ENCODE results near the gene RETN.

Gene RETN

DNA sequence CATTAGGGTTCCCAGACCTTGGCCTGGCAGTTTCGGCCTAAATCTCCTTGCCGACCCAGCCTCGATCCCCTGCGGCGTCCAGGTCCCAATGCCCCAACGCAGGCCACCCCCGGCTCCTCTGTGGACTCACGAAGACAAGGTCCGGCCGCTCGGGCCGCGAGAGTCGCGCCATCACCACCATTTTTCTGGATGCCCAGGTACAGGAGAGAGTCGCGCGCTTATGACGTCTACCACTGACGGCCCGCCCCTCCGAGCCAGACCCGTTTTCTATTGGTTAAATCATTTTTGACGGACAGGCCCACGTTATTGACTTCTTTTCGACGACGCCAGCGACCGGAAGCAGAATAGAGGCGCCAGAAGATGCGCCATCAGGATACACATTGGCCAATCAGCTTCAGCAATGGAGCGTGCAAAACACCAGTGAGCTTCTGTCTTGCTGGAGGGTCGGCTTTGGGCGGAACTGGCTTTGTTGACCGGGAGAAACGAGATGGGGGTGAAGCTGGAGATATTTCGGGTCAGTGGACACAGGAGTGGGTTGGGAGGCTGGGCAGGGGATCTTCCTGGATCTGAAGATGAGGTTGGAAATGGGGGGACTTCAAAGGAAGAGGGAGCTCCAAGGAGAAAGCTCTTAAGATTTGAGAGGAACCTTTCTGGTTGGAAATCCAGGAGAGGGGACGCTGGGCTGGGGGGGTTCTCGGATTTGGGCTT, 39.3 kb upstream of the RETN start, which contains the start of the genes PET100 and XAB2:
PET100 (plus strand) TSS at position 447 of the 708 bp plus-strand sequence; CDS start at position 488, 41 bp downstream.
XAB2 (minus strand) TSS at position 199 of the 708 bp plus-strand sequence; CDS start at position 181, 18 bp downstream.
- Histone ChIP-seq H3K9ac (ENCODE audit: low read depth, low read length) (peak within 1 kb of the TSS; percentile 99), H3K36me3 (ENCODE audit: insufficient read depth, low read depth, low read length) (0 out of 2 replicates have a peak, but pooled peaks cover 8% of the 10 kb centered on the region), H3K4me3 (ENCODE audit: low read length) (peak within 1 kb of the TSS; percentile 97), H3K27ac (ENCODE audit: low read length) (peak within 1 kb of the TSS; percentile 82), H3K9me3 (ENCODE audit: insufficient read depth, low read depth, low read length) (no peaks in the 10 kb centered on the region), H3K27me3 (ENCODE audit: insufficient read depth, low read length) (peaks cover 9% of the 10 kb centered on the region), H3K4me1 (ENCODE audit: insufficient read depth, low read length) (no peaks in the 10 kb centered on the region; the same call in 1 of the 2 replicates)

DNA sequence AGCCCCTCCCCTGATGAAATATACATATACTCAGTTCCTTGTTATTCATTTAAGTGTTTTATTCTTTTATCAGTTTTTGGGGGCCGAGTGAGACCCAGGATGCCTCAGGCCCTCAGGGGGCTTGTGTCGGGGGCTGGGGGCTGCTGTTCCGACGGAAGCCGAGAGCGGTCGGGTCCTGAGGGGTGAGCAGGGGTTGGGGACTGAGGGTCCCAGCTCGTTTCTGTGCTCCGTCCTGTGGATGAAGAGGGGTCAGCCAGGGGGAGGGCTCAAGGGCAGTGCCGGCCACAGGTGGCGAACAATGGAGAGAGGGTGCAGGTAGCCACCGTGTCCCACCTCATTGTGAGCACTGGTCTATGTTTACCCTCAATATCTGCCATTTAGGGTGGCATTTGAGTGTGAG, 37.3 kb upstream of the RETN start:
- no peaks in the 10 kb centered on the region for H3K36me3 ChIP-seq (ENCODE audit: insufficient read depth, low read depth, low read length)
- H3K9me3 ChIP-seq (ENCODE audit: insufficient read depth, low read depth, low read length), result no peaks in the 10 kb centered on the region
- H3K4me3 ChIP-seq (ENCODE audit: low read length), result no peak overlapping the region
- H3K9ac ChIP-seq (ENCODE audit: low read depth, low read length), result no peak overlapping the region
- no peaks in the 10 kb centered on the region; the same call in 1 of the 2 replicates for H3K4me1 ChIP-seq (ENCODE audit: insufficient read depth, low read length)
- peaks cover 29% of the 10 kb centered on the region for H3K27me3 ChIP-seq (ENCODE audit: insufficient read depth, low read length)
- H3K27ac ChIP-seq (ENCODE audit: low read length), result no peak overlapping the region

DNA sequence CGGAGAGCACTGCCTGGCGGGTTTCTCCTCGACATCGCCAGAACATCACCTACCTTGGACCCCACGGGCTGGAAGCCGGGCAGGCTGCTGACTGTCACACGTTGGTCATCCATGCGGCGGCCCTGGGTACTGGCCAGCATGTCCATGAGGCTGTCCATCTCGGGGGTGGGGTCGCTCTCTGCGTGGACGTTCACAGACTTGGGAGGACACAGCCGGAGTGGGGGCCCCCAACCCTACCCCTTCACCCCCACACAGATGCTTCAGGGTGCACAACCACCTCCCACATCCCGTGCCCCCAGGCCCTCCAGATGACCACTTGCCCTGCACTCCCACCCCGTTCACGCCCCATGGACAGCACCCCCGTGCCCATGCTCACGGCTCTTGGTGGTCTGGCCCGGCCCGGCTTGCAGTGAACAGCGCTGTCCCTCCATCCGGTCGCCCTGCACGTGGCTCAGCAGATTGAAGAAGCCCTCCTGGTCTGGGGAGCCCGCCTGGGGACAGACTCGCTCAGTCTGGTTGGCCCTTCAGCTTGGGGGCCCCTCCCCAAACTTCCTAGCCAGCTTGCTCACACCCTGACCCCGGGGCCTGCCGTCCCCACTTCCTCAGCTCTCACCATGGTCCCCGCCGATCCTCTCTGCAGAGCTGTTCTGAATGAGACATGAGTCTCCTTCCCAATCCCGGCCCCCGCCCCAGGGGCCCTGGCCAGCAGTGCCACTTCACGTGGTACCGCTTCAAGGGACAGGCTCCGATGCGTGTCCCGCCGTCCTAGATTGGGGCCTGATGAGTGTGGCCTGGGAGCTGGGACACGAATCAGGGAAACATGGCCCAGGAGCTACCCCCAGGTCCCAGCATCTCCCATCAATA, 36.3 kb upstream of the RETN start:
- no peak overlapping the region for H3K4me3 ChIP-seq (ENCODE audit: low read length)
- H3K9ac ChIP-seq (ENCODE audit: low read depth, low read length), result no peak overlapping the region
- no peaks in the 10 kb centered on the region for H3K36me3 ChIP-seq (ENCODE audit: insufficient read depth, low read depth, low read length)
- H3K27ac ChIP-seq (ENCODE audit: low read length), result no peak overlapping the region
- H3K9me3 ChIP-seq (ENCODE audit: insufficient read depth, low read depth, low read length), result no peaks in the 10 kb centered on the region
- H3K4me1 ChIP-seq (ENCODE audit: insufficient read depth, low read length), result no peaks in the 10 kb centered on the region; the same call in 1 of the 2 replicates
- H3K27me3 ChIP-seq (ENCODE audit: insufficient read depth, low read length), result peaks cover 31% of the 10 kb centered on the region

DNA sequence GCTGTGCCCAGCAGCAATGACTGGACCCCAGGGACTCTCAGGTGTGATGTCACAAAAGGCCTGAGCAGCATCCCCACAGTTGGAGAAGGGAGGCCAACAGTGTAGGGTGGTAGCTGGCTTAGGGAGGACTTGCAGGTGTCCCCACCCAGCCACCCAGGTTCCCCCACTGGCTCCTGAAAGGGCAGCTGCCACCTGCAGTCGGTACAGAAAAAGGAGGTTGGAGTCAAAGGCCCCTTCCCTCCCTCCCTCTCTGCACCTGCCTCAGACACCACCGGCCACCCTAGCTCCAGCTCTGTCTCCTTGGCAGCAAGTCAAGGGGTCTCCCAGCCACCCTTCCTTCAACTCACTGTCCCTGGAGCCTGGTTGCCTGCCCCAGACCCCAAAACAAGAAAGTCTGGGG, 35.2 kb upstream of the RETN start, which contains the start of gene PCP2:
PCP2 (minus strand) TSS at position 22 of the 400 bp plus-strand sequence. CDS start 262 bp downstream, outside the sequence.
- Histone ChIP-seq H3K27me3 (ENCODE audit: insufficient read depth, low read length) (peaks cover 31% of the 10 kb centered on the region), H3K9ac (ENCODE audit: low read depth, low read length) (no peak within 1 kb of the TSS), H3K4me3 (ENCODE audit: low read length) (no peak within 1 kb of the TSS), H3K9me3 (ENCODE audit: insufficient read depth, low read depth, low read length) (no peaks in the 10 kb centered on the region), H3K36me3 (ENCODE audit: insufficient read depth, low read depth, low read length) (no peaks in the 10 kb centered on the region), H3K4me1 (ENCODE audit: insufficient read depth, low read length) (no peaks in the 10 kb centered on the region), H3K27ac (ENCODE audit: low read length) (no peak within 1 kb of the TSS)

DNA sequence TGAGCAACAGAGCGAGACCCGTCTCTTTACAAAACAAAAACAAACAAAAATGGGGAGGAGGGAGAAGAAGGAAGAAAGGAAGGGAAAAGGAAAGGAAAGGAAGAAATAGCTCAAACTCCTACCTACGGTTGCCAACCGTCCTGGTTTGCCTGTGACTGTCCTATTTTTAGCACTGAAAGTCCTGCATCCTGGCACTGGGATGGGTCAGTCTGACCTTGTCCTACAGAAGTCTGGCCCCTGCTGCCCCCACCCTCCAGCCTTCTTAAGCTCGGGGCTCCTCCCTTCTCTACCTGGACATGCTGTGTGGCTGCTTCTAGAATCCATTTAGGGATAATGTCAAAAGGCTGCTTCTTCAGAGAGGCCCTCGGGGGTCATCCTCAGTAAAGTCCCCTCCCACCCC, 33.2 kb upstream of the RETN start:
- Histone ChIP-seq H3K27me3 (ENCODE audit: insufficient read depth, low read length) (peaks cover 31% of the 10 kb centered on the region), H3K27ac (ENCODE audit: low read length) (no peak overlapping the region), H3K4me1 (ENCODE audit: insufficient read depth, low read length) (no peaks in the 10 kb centered on the region), H3K9me3 (ENCODE audit: insufficient read depth, low read depth, low read length) (no peaks in the 10 kb centered on the region), H3K36me3 (ENCODE audit: insufficient read depth, low read depth, low read length) (no peaks in the 10 kb centered on the region), H3K4me3 (ENCODE audit: low read length) (no peak overlapping the region), H3K9ac (ENCODE audit: low read depth, low read length) (no peak overlapping the region)

DNA sequence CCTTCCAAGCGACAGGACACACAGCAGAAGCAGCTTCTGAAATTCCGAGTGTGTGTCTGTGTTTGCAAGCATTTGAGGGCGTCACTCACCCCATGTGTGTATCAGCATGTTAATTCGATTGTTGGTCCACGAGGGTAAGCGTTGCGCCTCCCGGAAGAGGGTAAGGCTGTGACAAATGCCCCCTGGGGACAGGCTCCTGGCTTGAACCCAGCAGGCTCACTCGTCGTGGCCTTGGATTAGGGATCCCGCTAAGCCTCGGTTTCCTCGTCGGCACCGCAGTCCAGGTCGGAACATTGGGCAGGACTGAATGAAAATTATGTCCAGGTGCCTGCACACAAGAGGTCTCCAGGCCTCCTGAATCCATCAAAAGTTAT, 32.5 kb upstream of the RETN start:
- H3K4me3 ChIP-seq (ENCODE audit: low read length), result peak overlapping the region; percentile 18; the same call in 1 of the 2 replicates
- H3K27me3 ChIP-seq (ENCODE audit: insufficient read depth, low read length), result peaks cover 31% of the 10 kb centered on the region
- no peak overlapping the region for H3K9ac ChIP-seq (ENCODE audit: low read depth, low read length)
- no peaks in the 10 kb centered on the region for H3K36me3 ChIP-seq (ENCODE audit: insufficient read depth, low read depth, low read length)
- no peak overlapping the region for H3K27ac ChIP-seq (ENCODE audit: low read length)
- H3K4me1 ChIP-seq (ENCODE audit: insufficient read depth, low read length), result no peaks in the 10 kb centered on the region
- no peaks in the 10 kb centered on the region for H3K9me3 ChIP-seq (ENCODE audit: insufficient read depth, low read depth, low read length)

DNA sequence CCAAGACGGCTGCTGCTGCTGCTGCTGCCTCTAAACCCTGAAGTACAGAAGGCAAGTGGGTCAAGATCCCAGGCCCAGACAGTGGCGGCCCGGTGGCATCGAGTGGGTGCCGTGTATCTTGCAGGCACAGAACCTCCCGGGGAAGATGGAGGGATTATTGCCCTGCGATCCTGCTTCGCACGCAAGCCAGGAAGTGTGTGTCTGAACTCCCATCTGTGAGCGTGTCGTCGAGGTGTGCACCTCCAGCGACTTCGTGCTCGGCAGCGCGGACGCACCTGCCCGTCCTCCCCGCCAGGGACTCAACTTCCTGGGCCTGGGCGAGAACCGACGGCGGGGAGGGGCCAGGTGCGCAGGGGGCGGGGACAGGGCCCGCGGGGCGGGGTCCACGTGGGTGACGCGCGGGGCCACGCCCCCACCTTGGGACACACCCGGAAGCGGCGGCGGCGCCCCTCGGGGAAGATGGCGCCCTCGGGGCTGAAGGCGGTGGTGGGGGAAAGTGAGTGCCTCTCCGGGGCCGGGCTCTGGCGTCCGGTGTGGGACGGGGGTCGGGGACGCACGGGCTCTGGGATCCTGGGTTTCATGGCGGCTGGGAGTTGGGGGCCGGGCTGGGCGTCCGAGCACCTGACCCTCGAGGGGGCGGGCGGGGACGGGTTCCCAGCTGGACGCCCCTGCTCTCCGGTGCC, 32.0 kb upstream of the RETN start, which contains the start of gene STXBP2:
STXBP2 (plus strand) TSS at position 420 of the 683 bp plus-strand sequence; CDS start at position 460, 40 bp downstream.
- Histone ChIP-seq H3K4me1 (ENCODE audit: insufficient read depth, low read length) (no peaks in the 10 kb centered on the region), H3K27ac (ENCODE audit: low read length) (no peak within 1 kb of the TSS), H3K9me3 (ENCODE audit: insufficient read depth, low read depth, low read length) (no peaks in the 10 kb centered on the region), H3K36me3 (ENCODE audit: insufficient read depth, low read depth, low read length) (no peaks in the 10 kb centered on the region), H3K9ac (ENCODE audit: low read depth, low read length) (peak within 1 kb of the TSS; percentile 76), H3K4me3 (ENCODE audit: low read length) (peak within 1 kb of the TSS; percentile 79), H3K27me3 (ENCODE audit: insufficient read depth, low read length) (peaks cover 31% of the 10 kb centered on the region)

DNA sequence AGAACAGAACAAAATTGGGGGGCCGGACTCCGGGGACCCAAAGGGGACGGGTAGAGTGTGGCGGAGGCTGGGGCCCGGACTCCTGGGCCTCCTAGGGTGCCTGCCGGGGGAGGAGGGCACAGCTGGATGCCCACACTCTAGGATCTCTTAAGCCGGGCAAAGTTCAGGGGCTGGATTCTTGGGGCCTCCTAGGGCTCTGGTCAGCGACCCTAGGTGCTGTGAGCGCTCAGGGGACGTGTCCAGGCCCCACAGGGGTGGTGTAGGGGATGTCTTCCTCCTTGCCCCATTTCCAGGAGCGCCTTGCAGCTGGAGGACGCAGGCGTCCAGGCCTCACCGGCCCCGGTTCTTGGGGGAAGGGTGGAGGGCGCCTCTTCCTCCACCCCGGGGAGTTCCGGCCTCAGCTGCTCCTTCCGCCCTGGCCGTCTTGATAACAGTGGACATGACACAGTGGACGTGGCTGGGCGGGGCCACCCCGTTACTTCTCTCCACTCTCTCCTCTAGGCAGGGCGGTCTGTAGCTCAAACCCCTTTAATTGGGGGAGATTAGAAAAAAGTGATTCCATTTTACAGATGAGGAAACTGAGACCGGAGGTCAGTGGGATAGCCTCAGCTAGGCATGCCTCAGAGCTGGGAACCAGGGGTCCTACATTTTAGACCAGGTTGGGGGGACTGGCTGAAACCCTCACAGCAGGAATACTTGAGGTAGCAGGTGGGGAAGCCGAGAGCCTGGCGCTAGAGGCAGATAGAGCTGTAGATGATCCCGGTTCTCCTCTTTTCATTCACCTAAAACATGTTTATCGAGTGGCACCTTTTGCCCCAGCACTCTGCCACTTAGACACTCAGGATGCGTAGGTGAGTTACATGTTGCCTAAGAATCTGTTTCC, 31.2 kb upstream of the RETN start:
- Histone ChIP-seq H3K4me1 (ENCODE audit: insufficient read depth, low read length) (no peaks in the 10 kb centered on the region), H3K9me3 (ENCODE audit: insufficient read depth, low read depth, low read length) (no peaks in the 10 kb centered on the region), H3K27ac (ENCODE audit: low read length) (no peak overlapping the region), H3K9ac (ENCODE audit: low read depth, low read length) (peak overlapping the region; percentile 76), H3K4me3 (ENCODE audit: low read length) (peak overlapping the region; percentile 79), H3K36me3 (ENCODE audit: insufficient read depth, low read depth, low read length) (no peaks in the 10 kb centered on the region), H3K27me3 (ENCODE audit: insufficient read depth, low read length) (peaks cover 31% of the 10 kb centered on the region)

DNA sequence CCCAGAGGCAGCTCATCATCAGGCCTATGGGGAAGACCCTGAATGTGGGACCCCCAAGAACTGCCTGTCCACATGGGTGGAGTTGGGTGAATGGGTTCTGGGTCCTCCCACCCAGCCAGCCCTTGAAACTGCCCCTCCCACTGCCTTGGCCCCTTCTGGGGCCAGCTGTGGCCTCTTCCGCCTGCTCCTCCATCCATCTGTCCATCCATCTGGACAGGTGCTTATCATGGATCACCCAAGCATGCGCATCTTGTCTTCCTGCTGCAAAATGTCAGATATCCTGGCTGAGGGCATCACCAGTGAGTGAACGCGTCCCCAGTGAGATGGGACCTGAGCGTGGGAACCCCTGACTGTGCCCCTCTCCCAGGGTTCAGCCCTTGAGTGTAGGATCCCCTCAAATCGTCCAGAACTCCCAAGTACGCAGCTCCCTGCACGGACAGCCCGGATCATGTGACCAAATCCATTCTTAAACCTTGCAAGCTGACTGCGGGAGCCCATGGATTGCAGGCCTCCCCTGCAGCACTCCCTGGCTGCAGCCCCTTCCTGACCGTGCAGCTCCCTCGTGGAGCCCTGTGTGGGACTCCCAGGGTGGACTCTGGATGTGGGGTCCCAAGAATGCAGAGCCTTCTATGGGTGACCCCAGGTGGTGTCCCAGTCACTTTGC, 29.9 kb upstream of the RETN start:
- Histone ChIP-seq H3K4me3 (ENCODE audit: low read length) (no peak overlapping the region), H3K9ac (ENCODE audit: low read depth, low read length) (no peak overlapping the region), H3K9me3 (ENCODE audit: insufficient read depth, low read depth, low read length) (no peaks in the 10 kb centered on the region), H3K36me3 (ENCODE audit: insufficient read depth, low read depth, low read length) (no peaks in the 10 kb centered on the region), H3K27me3 (ENCODE audit: insufficient read depth, low read length) (peaks cover 28% of the 10 kb centered on the region), H3K4me1 (ENCODE audit: insufficient read depth, low read length) (no peaks in the 10 kb centered on the region), H3K27ac (ENCODE audit: low read length) (no peak overlapping the region)

DNA sequence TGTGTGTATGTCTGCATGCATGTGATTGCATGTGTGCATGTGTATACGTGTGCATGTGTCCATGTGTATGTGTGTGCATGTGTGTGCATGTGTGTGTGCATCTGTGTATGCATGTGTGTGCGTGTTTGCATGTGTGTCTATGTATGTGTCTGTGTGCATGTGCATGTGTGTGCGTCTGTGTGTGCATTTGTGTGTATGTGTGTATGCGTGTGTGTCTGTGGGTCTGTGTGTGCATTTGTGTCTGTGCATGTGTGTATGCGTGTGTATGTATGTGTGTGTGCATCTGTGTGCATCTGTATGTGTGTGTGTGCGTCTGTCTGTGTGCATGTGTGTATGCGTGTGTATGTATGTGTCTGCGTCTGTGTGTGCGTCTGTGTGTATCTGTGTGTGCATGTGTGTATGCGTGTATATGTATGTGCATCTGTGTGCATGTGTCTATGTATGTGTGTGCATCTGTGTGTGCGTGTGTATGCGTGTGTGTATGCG, 28.9 kb upstream of the RETN start:
- H3K36me3 ChIP-seq (ENCODE audit: insufficient read depth, low read depth, low read length), result no peaks in the 10 kb centered on the region
- H3K9ac ChIP-seq (ENCODE audit: low read depth, low read length), result no peak overlapping the region
- H3K4me1 ChIP-seq (ENCODE audit: insufficient read depth, low read length), result no peaks in the 10 kb centered on the region
- no peaks in the 10 kb centered on the region for H3K9me3 ChIP-seq (ENCODE audit: insufficient read depth, low read depth, low read length)
- H3K27me3 ChIP-seq (ENCODE audit: insufficient read depth, low read length), result peaks cover 19% of the 10 kb centered on the region
- H3K4me3 ChIP-seq (ENCODE audit: low read length), result no peak overlapping the region
- no peak overlapping the region for H3K27ac ChIP-seq (ENCODE audit: low read length)

All from iPS-20b (cell line).